Effector CD8-positive, alpha-beta T cell (primary cell): ENCODE data around the gene FAM163A.
"Not testable (repeated sequence)": the region's sequence is repeated elsewhere in the genome, so short reads cannot be mapped to it uniquely, and the experiment has no call there.

Source experiments
- DNase-seq: peaks from one replicate; lab custom pipeline; 2025; lab: John Stamatoyannopoulos, UW

FAM163A gene

DNA sequence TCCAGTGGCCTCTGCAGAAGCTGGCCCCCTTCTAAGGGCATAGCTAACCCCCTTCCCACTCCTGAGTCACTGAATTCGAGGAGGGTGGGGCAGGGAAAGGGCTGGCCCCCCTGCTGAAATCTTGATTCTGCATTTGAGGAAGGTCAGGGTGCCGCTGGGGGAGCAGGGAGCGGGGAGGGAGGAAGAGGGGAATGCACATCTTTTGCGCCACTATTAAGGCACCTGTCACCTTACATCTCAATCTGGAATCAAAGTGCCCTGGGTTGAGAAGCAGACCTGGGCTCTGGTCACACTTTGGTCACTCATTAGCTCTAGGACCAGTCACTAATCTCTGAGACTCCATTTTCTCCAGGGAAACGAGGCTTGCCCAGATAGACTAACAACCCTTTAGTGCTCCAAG lies 72.5 kb downstream of the FAM163A start:
- no peak for DNase-seq

DNA sequence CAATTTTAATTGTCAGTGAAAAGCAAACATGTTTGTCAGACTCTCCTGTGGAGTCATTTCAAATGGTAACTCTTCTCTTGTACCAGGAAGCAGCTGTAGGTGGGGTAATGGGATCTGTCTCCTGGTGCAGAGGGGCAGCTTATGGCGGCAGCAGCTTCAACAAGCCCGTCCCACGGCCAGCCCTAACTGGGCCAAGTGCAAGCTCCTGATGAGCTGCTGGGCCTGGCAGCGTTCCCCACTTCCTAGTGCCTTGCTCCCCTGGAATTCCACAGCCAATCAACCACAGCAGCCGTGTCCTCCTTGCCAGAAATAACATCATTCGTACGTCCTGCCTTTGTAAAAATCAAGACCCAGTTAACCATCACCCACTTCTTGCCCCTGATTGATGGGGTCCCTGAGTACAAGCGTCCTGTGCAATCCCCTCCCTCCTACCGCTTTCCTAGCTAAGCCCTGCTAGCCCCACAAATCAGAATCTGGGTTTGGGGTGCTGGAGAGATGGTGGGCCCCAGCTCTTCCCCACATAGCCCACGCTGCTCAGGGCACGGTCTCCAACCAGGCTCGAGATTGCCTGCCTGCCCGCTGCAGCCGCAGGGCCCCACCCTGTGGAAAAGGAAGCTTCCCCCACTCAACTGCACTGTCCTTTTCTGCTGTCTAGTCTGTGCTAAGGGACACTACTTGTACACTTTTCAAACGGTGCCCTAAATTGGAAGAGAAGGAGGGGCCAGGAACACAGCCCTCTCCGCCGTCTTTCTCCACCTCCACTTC lies 73.3 kb downstream of the FAM163A start:
- no peak for DNase-seq

DNA sequence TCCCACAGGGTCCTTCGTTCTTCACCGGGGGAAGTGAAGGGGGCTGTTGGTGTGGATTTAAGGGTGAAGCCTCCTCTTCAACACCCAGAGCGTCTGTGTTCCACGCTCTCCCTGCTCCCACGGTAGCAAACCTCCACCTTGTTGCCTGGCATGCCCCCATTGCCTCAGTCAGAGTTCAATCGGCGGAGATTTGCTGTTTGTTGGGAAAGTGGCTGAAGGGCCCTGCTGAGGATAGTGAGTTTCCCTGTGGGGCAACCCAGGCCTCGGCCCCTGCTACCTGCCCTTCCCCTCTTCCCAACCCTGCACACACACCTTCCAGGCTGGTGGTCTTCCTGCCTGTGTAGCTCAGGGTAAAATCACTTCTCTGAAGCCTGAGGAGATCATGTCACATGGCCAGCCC lies 74.0 kb downstream of the FAM163A start:
- no peak for DNase-seq

DNA sequence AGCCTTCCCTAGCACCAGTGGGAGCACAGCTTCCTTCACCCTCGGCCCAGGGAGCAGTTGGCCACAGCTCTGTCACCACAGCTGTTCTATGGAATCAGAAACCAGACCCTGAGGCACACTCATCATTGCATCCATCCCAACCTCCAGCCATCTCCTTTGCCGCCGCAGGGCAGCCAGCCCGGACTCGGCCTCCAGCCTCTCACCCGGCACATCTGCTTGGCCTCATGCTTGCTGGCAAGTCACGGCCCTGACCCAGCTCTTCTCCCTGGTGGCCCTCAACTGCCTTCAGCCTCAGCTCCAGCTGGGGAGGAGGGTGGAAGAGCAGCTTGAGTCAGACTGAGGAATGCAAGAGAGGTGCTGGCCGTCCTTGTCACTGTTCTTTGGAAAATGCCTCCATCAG lies 74.7 kb downstream of the FAM163A start:
- DNase-seq: no peak

DNA sequence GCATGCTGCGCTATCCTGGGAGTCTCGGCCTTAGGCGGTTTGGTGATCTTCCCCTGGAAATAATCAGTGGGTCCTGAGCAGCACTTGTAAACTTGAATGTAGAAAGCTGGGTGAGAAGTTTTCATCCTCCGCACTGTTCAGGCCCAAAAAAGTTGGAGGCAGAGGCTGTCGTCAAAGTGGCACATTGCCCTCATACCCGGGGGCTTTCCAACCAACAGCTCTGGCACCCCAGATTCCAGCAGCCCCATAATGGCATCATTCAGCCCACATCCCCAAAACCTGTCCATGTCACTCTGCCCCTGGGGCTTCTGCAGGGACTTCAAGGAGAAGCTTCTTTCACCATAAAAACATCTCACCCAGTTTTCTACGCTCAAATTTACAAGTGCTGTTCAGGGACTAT lies 75.2 kb downstream of the FAM163A start:
- DNase-seq: no peak

DNA sequence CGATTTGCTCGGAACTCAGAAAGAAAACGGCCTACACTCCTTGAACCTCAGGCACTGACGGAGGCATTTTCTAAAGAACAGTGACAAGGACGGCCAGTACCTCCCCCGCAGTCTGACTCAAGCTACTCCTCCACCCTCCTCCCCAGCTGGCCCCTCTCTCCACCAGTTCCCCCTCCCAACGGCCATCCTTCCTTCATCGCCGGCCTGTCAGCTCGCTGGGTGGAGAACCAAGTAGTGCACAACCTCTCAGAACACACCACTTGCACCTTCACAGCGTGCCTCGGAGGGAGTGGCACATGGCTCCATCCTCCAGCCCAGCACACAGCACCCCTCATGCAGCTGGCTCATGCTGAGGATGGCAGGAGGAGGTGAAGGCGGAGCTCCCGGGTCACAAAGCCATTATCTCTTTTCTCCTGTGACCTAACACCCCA lies 75.7 kb downstream of the FAM163A start:
- DNase-seq: no peak

DNA sequence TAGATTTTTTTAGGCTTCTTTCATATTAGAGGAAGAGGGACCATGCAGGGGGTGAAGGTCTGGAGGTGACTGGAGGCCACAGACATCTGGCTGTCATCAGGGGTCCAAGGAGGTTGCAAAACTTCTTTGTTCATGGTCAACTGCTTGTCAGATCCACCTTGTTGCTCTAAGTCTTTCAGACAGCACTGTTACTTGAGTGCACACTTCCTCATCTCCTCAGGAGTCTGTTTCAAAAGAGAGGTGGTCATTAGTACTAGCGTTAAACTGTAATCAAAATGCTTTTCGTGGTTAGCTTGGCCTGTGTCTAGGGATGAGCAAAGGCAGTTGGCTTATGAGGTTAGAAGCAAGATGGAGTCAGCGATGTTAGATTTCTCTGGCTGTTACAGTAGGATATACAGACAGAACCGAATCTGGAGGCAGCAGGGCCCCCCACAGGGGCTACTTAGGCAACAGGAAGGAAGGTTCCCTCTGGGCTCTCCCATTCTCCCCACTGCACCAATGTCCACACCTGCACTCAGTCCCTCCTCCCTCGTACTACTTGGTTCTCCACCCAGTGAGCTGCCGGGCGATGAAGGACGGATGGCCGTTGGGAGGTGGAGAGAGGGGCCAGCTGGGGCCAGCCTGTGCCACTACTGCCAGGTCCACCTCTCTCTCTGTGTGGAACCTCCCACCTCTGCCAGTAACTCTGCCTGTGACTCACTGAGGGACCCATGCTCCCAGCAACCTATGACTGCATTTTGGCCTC lies 77.3 kb downstream of the FAM163A start:
- DNase-seq: no peak

DNA sequence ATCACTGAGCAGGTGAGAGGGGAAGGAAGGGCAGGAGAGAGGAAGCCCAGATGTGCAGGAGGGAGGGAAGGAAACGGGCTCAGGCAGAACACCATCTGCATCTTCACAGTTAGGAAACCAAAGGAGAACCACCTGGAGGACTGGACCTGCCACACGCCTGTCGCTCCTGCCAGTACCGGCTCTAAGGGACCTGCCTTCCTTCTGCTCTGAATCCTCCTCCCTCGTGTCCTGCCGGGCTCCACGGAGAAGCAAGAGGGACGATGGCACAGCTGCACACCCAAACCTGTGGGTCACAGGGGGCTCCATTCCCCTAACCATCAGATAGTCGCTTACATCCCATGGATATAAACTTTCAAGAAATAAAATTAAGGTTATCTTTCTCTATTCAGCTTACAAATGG lies 78.4 kb downstream of the FAM163A start:
- DNase-seq: no peak

DNA sequence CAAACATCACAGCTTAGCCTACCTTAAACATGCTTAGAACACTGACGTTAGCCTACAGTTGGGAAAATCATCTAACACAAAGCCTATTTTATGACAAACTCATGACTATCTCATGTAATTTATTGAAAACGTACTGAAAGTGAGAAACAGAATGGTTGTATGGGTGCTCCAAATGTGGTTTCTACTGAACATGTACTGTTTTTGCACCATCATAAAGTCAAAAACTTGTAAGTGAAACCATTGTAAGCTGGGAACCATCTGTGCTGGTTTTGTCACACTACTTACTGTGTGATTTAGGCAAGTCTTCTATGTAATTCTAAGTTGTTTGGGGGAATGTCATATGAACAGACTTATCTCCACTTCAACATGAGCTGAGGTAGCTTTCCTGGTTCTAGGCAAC lies 79.0 kb downstream of the FAM163A start:
- DNase-seq: no peak

DNA sequence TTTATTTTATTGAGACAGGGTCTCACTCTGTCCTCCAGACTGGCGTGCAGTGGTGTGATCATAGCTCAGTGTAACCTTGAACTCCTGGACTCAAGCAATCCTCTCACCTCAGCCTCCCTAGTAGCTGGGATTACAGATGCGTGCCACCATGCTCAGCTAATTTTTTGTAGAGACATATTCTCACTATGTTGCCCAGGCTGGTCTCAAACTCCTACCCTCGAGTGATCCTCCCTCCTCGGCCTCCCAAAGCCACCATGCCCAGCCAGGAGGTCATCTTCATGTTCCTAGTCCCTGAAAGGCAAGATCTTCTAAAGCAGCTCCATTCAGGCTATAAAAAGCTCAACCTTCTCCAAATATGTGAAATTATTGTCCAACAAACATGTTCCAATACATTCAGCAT lies 80.6 kb downstream of the FAM163A start:
- no peak for DNase-seq

DNA sequence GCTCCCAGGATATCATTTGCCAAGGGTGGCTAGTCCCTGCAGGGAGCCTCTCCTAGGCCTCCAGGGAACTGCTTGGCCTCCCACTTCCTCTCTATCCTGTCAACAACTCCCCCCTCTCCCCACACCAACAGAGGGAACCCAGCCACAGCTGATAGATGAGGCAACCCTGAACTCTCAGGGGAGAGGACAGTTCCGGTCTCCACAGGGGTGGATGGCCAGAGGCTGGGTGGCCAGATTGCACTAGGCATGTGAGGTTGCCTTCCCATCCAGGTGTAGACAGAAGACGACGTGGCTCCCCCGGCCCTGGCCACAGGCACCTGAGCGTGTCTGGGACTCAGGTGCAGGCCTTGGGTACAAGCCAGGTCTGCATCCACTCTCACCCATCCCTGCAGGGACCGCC lies 81.2 kb downstream of the FAM163A start:
- DNase-seq: no peak

DNA sequence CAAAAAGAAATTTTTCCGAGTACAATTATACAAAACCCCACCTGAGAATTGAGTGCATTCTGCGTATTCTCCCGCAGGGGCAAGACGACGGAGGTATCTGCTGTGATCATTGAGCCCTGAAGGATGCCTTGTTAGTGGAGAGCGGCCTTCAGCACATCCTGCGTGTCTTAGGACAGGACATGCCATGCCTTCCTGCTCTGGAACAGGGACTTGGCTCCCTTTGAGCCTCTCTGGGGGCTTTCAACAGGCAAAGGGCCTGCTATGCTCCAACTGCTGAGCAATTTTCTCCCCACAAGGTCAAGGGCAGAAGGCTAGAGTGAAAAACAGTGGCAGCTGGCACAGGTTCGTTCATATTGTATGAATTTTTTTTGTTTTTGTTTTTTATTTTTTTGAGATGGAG lies 82.1 kb downstream of the FAM163A start:
- DNase-seq: no peak

DNA sequence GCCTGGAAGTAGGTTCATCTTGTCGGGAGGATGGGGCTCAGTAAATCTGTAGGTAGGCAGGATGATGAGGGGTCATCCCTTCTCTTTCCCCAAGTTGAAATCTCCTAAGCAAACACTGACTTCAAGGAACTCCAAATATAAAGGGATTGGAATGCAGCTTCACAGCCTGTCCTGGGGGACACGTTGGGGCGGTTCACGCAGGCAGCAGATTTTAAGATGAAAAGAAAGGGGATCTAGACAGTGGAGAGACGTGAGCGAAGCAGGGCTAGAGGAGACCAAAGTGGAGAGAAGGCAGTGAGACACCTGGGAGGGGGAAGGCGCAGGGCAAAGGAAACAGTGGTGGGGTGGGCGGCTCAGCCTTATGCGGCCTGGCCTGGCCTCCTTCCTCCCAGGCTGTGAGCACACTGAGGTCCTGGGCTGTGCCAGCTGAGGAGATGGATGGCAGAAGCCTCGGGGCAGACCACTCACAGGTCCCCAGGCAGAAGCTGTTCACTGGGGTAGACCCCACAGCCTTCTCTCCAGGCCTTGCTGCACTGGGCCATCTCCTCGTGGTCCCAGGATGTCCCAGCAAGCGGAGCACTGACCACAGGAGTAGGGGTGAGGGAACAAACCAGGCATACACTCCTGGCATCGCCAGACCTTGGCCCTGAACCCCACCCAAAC lies 82.8 kb downstream of the FAM163A start:
- DNase-seq: no peak

DNA sequence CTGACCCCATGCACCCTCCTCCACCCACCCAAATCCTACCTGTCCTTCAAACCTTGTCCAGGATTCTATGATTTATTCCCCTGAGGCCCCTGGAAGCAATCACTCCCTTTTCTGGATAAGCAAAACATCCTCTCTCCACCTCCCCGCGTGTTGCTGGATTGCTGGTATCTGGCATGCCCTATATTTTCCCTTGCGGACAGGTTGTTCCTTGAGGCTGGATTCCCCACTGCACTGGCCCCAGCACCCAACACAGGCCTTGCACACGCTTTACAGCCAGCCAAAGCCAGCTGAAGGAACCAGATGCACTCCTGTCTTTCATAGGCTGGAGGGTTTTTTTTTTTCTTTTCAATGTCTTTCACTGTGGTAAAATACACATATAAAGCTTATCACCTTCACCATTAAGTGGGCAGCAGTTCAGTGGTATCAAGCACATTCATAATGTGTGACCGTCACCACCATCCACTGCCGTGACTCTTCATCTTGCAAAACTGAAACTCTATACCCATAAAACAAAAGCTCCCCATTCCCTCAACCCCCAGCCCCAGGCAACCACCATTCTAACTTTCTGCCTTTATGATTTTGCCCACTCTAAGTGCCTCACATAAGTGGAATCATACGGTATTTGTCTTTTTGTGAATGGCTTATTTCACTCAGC lies 83.7 kb downstream of the FAM163A start:
- DNase-seq: no peak

DNA sequence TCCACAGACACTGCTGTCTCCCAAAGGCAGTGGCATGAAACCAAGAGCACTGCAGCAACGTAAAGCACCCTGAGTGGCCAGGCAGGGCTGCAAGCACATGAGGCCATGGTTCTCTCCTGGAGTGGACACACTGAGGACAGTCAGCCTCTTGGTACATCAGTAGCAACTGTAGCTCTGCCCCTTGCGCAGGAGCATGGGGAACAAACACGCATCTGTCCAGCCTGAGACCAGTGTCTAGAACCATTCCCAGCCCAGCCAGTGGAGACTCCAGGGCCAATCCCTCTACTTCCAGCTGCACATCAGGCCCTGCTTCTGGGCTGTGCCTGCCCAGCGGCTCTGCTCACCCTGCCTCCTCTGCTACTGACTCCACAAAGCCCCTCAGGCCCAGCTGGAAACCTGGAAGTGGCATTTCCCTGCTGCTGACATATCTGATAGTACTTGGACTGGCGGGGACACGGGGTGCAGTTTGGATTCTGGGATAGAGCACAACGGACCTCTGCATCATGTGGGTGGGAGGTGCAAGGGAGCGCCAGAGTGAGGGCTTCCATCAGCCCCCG lies 85.5 kb downstream of the FAM163A start:
- DNase-seq: no peak

DNA sequence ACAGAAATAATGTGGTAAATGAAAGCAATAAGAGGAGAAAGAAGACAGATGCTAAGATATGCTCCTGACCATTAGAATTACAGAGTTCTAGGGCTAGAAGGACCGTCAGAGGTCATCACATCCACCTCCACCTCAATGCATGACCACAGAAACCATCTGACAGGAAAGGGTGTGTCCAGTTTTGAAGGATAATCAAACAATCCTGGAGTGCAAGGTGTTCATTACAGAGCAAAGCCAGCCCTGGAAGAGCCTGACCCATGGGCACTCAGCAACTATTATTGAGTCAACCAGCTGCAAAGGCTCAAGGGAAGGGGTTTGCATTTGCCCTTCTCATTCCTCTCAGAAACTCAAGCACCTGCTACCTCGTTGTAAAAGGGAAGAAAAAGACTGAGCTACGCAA lies 88.1 kb downstream of the FAM163A start:
- DNase-seq: no peak

DNA sequence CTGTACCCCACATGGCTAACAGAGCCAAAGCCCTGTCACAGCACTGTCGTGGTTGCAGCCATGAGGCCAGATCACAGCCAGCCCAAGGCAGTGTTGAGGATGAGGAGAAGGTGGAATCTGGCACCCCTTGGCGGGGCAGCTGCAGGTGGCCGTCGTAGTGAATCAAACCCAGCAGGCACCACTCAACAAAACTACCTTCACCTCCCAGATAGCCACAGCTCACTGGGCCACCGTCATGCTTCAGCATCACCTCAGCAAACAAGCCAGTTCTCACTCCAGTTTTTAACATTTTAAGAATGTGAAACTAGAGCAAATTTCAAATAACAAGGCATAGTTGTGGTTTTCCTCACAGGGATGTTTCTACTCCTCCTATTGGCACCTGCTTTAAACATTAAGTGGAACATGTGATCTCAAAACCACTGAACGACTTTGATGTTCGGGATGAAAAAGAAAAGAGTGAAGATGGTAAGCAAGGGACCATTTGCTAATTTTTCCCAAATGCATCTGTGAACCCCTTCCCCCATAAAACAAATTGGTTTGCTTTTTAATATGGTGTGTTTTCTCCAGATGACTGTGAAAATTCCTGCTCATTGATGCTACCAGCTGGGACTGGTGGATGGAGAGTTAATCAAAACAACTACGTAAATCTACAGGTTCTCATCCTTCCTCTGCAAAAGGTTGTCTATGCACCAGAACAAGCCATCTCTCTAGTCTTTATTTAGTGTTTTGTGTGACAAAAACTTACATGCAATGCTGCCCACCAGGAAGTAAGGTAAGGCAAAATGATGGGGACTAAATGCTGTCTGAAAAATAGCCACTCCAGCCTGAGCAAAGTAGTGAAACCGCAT lies 89.0 kb downstream of the FAM163A start:
- DNase-seq: no peak

DNA sequence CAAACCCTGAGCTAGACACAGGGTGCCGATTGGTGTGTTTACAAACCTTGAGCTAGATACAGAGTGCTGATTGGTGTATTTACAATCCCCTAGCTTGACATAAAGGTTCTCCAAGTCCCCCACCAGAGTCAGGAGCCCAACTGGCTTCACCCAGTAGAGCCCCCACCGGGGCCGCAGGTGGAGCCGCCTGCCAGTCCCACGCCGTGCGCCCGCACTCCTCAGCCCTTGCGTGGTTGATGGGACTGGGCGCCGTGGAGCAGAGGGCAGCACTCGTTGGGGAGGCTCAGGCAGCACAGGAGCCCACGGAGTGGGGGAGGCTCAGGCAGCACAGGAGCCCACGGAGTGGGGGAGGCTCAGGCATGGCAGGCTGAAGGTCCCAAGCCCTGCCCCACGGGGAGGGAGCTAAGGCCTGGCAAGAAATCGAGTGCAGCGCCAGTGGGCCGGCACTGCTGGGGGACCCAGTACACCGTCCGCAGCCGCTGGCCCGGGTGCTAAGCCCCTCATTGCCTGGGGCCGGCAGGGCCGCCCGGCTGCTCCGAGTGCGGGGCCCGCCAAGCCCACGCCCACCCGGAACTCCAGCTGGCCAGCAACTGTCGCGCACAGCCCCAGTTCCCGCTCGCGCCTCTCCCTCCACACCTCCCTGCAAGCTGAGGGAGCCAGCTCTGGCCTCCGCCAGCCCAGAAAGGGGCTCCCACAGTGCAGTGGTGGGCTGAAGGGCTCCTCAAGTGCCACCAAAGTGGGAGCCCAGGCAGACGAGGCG lies 93.8 kb downstream of the FAM163A start:
- DNase-seq: not testable (repeated sequence)

DNA sequence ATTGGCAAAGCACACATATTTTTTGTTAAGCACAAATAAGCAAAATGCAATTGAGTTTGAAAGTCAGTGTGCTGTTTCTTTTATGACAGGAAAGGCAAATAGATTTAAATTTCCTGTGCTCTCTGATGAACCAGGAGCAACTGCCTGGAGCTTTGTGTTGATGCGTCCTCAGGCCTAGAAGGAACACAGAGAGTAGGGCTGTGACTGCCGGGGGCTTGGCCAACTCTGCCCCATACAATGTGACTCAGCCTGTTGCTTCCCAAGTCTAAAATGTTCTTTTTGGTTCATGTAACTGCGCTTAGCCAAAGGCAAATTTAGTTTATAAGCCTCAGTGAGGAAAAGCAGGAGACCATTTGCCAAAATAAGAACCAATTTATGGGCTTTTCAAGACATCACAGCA lies 97.0 kb downstream of the FAM163A start:
- no peak for DNase-seq

DNA sequence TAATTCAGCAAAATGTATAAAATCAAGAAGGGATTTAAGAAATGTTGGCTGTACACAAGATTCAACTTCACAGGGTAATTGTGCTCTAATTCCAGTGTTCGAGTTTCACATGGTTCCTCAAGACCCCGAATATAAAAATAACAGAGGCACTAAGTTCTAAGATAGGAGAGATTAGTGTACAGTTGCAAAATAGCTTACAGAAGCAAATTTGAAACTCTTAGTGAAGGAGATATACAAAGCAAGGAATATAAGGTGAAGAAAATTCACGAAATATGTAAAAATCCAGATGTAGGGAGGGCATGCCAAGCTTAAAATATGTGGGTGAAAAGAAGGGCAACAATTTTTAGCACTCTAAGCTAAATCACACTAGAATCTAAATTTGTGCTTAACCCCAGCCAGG lies 105.1 kb downstream of the FAM163A start:
- no peak for DNase-seq

DNA sequence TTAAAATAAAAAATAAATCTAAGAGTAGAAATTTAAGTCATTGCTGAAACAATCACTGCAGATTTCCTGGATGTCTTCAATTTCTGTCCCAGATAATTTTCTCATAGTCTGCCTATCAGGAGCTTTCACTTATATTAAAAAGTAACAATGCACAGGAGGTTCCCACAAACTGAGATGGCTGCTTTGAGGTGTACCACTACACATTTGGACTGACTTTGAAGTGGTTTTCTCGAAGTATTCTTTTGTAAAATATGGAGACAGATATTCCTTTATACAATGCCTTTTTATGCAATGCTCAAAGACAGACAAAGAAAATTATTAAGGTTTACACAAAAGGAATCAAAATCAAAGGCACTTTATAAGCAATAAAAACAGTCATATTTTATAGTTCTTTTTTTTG lies 110.0 kb downstream of the FAM163A start:
- DNase-seq: no peak
